HepG2 (cell line): ENCODE measurements around the gene ARL4D. TPM values are rescaled to one million over a fixed set of nuclear protein-coding genes. Genes with fewer than 3 reads are reported as not detected.

Source experiments
- ATAD3A ChIP-seq: sonication (generic); formaldehyde crosslinking; IDR thresholded peaks from 2 replicates; pipeline ENCODE4 v1.4.0; 2020; ENCODE audit warnings: missing genetic modification reagents
- ATF4 ChIP-seq, 2 experiments: fragments of 450-650 bp in 1 of 2; sonication (generic) in 1 of 2; formaldehyde crosslinking; IDR thresholded peaks; 2 replicates each; pipeline versions ENCODE4 v1.5.0 to v1.8.0; 2020 to 2022; ENCODE audit warnings: mild to moderate bottlenecking in 1 of 2, missing genetic modification reagents in 1 of 2
- DPF2 ChIP-seq: sonication (generic); formaldehyde crosslinking; IDR thresholded peaks from 2 replicates; pipeline ENCODE4 v1.4.0; 2020; ENCODE audit warnings: mild to moderate bottlenecking, low read depth, missing genetic modification reagents, borderline replicate concordance
- FLYWCH1 ChIP-seq: sonication (generic); formaldehyde crosslinking; IDR thresholded peaks from 2 replicates; pipeline ENCODE4 v1.8.1; 2023; ENCODE audit warnings: mild to moderate bottlenecking, missing genetic modification reagents
- GATAD1 ChIP-seq: IDR thresholded peaks from 2 replicates; pipeline ENCODE4 v1.6.1; 2016; ENCODE audit warnings: missing genetic modification reagents, missing compliant biosample characterization
- HDAC2 ChIP-seq: sonication (generic); formaldehyde crosslinking; IDR thresholded peaks from 2 replicates; pipeline ENCODE4 v1.4.0; 2020; ENCODE audit warnings: missing genetic modification reagents
- HES4 ChIP-seq: sonication (generic); formaldehyde crosslinking; IDR thresholded peaks from 2 replicates; pipeline ENCODE4 v1.9.0; 2021; ENCODE audit warnings: mild to moderate bottlenecking, missing genetic modification reagents, borderline replicate concordance
- ISX ChIP-seq: sonication (generic); formaldehyde crosslinking; conservative IDR thresholded peaks from 2 replicates; pipeline ENCODE4 v1.5.0; 2020; ENCODE audit warnings: missing genetic modification reagents
- MNT ChIP-seq: fragments of 450-650 bp; IDR thresholded peaks from 2 replicates; pipeline ENCODE4 v1.6.1; 2016
- NCOA1 ChIP-seq: sonication (generic); formaldehyde crosslinking; IDR thresholded peaks from 2 replicates; pipeline ENCODE4 v1.9.0; 2021; ENCODE audit warnings: missing genetic modification reagents
- RAD21 ChIP-seq: fragments of 450-650 bp; formaldehyde crosslinking; IDR thresholded peaks from 2 replicates; pipeline ENCODE4 v1.5.0; 2020; ENCODE audit warnings: mild to moderate bottlenecking
- SOX13 ChIP-seq, 3 experiments: fragments of 450-650 bp in 1 of 3; sonication (generic) in 1 of 3; formaldehyde crosslinking in 1 of 3; IDR thresholded peaks in 2 of 3; conservative IDR thresholded peaks in 1 of 3; 2 replicates each; pipeline versions ENCODE4 v1.5.0 to v1.6.1; 2016 to 2020; ENCODE audit warnings: antibody characterized with exemption in 1 of 3, mild to moderate bottlenecking in 1 of 3, missing compliant biosample characterization in 1 of 3, missing genetic modification reagents in 1 of 3, moderate library complexity in 1 of 3
- THAP9 ChIP-seq: sonication (generic); formaldehyde crosslinking; IDR thresholded peaks from 2 replicates; pipeline ENCODE4; 2020; ENCODE audit warnings: missing genetic modification reagents, mild to moderate bottlenecking, borderline replicate concordance
- ZNF230 ChIP-seq: sonication (generic); formaldehyde crosslinking; IDR thresholded peaks from 2 replicates; pipeline ENCODE4 v1.4.0; 2020; ENCODE audit warnings: mild to moderate bottlenecking, missing genetic modification reagents
- ZNF841 ChIP-seq: sonication (generic); formaldehyde crosslinking; IDR thresholded peaks from 2 replicates; pipeline ENCODE4 v1.8.1; 2023; ENCODE audit warnings: missing genetic modification reagents, borderline replicate concordance
- polyA plus RNA-seq, 8 experiments: library from polyadenylated mRNA; depleted of rRNA in 3 of 8; stranded (reverse) in 7 of 8; unstranded in 1 of 8; fragments of >200 nt; fragmentation: Illumina TruSeq in 4 of 8; extraction: Trizol in 4 of 8; gene quantifications; 2 replicates each; pipeline versions ENCODE4 v1.2.1 to v1.2.3, GENCODE V29; 2011 to 2016; ENCODE audit warnings: low read depth in 4 of 8, missing spikeins in 1 of 8, mixed read lengths in 1 of 8; ENCODE audit not compliant: insufficient read depth in 1 of 8
- total RNA-seq, 5 experiments: library from RNA; depleted of rRNA; stranded (reverse); fragments of >200 nt; fragmentation: Illumina TruSeq; extraction: Trizol; gene quantifications; 2 replicates each; pipeline ENCODE4 v1.2.3, GENCODE V29; 2016; ENCODE audit warnings: low read depth in 1 of 5
- TF ChIP-seq, protein P1 (sequence below): IDR thresholded peaks from 2 replicates; pipeline ENCODE4 v1.6.1; 2016; ENCODE audit warnings: missing compliant biosample characterization, missing genetic modification reagents, borderline replicate concordance
- TF ChIP-seq, protein P2 (sequence below): sonication (generic); formaldehyde crosslinking; IDR thresholded peaks from 2 replicates; pipeline ENCODE4 v1.5.1; 2020; ENCODE audit warnings: missing genetic modification reagents, mild to moderate bottlenecking, borderline replicate concordance
- TF ChIP-seq, protein P3 (sequence below): sonication (generic); formaldehyde crosslinking; IDR thresholded peaks from 2 replicates; pipeline ENCODE4 v1.8.1; 2022; ENCODE audit warnings: mild to moderate bottlenecking, missing genetic modification reagents

The ARL4D gene
- total and polyA plus RNA-seq, 2 of the 13 experiments (the other 11 are each of a cell fraction or from before 2014, with no cell fraction given), result 9.0 to 25.9 TPM

DNA sequence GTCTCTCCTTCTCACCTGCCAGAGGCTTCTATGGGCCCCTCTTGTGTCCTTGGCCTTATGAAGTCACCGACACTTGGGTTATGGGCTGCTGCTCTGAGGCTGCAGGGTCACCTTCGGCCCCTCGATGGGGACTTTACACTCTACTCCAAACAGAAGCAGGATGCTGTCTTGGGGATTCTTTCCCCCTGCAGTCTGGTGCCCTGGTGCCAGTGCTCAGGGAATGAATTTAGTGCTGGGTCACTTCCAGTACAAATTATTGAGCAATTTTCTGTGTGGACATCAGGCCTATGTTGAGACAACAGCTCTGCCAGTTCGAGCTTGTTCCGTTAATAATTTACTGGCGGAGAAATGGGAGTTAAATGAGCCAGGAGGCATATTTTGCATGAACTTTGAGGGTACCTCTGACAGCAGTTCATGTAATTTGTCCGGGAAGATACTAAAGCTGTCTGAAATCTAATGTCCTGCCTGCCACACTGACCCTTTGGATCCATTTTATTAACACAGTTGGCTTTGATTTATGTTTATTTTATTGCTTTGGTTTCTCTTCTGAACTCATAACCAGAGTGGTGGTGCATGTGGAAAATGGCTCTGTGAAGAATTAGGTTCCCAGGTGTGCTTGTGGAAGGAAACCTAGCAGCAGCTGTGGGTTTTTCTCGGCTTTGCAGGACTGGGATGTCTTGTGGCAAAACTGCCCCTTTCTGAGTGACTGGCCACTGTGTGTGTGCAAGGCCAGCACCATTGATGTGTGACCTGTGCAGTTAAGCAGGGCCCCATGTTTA is 50.9 kb downstream of the ARL4D start (continued):
- peak; percentile 57; the same call in 1 of the 2 replicates for TF ChIP-seq SOX13 (IDR thresholded peaks at IDR 0.05)
- peak in 1 of 2 experiments; percentile 92; a peak in 2 of 4 replicates for TF ChIP-seq SOX13 (CRISPR knock-in tag; conservative IDR thresholded peaks at IDR 0.05 in 1 of 2, IDR thresholded peaks at IDR 0.05 in 1 of 2)
- no peak for TF ChIP-seq MNT
- TF ChIP-seq THAP9 (CRISPR knock-in tag), result no peak
- no peak for TF ChIP-seq ZNF230 (CRISPR knock-in tag)
- TF ChIP-seq, protein P1, sequence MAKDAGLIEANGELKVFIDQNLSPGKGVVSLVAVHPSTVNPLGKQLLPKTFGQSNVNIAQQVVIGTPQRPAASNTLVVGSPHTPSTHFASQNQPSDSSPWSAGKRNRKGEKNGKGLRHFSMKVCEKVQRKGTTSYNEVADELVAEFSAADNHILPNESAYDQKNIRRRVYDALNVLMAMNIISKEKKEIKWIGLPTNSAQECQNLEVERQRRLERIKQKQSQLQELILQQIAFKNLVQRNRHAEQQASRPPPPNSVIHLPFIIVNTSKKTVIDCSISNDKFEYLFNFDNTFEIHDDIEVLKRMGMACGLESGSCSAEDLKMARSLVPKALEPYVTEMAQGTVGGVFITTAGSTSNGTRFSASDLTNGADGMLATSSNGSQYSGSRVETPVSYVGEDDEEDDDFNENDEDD (CRISPR knock-in tag), result 0 out of 2 replicates have a peak, but pooled peaks have one; percentile 16
- TF ChIP-seq, protein P2, sequence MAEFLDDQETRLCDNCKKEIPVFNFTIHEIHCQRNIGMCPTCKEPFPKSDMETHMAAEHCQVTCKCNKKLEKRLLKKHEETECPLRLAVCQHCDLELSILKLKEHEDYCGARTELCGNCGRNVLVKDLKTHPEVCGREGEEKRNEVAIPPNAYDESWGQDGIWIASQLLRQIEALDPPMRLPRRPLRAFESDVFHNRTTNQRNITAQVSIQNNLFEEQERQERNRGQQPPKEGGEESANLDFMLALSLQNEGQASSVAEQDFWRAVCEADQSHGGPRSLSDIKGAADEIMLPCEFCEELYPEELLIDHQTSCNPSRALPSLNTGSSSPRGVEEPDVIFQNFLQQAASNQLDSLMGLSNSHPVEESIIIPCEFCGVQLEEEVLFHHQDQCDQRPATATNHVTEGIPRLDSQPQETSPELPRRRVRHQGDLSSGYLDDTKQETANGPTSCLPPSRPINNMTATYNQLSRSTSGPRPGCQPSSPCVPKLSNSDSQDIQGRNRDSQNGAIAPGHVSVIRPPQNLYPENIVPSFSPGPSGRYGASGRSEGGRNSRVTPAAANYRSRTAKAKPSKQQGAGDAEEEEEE (CRISPR knock-in tag), result no peak
- TF ChIP-seq FLYWCH1 (CRISPR knock-in tag), result no peak
- TF ChIP-seq, protein P3, sequence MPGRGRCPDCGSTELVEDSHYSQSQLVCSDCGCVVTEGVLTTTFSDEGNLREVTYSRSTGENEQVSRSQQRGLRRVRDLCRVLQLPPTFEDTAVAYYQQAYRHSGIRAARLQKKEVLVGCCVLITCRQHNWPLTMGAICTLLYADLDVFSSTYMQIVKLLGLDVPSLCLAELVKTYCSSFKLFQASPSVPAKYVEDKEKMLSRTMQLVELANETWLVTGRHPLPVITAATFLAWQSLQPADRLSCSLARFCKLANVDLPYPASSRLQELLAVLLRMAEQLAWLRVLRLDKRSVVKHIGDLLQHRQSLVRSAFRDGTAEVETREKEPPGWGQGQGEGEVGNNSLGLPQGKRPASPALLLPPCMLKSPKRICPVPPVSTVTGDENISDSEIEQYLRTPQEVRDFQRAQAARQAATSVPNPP (CRISPR knock-in tag), result no peak
- TF ChIP-seq HDAC2 (CRISPR knock-in tag), result peak; percentile 97
- TF ChIP-seq DPF2, result peak; percentile 74; the same call in 1 of the 2 replicates
- TF ChIP-seq GATAD1 (CRISPR knock-in tag), result peak; percentile 64
- TF ChIP-seq ATF4 (CRISPR knock-in tag; IDR thresholded peaks at IDR 0.05), result peak in 1 of 2 experiments; percentile 89; a peak in 2 of 4 replicates
- TF ChIP-seq ISX (CRISPR knock-in tag), result no peak; the same call in 1 of the 2 replicates
- no peak for TF ChIP-seq ZNF841
- TF ChIP-seq NCOA1 (CRISPR knock-in tag), result no peak
- no peak for TF ChIP-seq HES4 (CRISPR knock-in tag)
- no peak for TF ChIP-seq ATAD3A (CRISPR knock-in tag)
- no peak for TF ChIP-seq RAD21 (CRISPR knock-in tag)
